Tongue (tissue), 2 donors: ENCODE data around the gene NOL4L. TPM values are rescaled to one million over a fixed set of nuclear protein-coding genes. Genes with fewer than 3 reads are reported as not detected.
"Not testable (repeated sequence)": the region's sequence is repeated elsewhere in the genome, so short reads cannot be mapped to it uniquely, and the experiment has no call there.

Experiments
- DNase-seq: peaks from one replicate; pipeline ENCODE4 v3.0.0-alpha.2; 2015
- total RNA-seq: library from RNA; depleted of rRNA; stranded (reverse); fragments of >200 nt; gene quantifications from one replicate; pipeline ENCODE4 v1.2.3, GENCODE V29; 2014

The NOL4L gene
- total RNA-seq, 1 donor from 2014 or later: 5.9 TPM

DNA sequence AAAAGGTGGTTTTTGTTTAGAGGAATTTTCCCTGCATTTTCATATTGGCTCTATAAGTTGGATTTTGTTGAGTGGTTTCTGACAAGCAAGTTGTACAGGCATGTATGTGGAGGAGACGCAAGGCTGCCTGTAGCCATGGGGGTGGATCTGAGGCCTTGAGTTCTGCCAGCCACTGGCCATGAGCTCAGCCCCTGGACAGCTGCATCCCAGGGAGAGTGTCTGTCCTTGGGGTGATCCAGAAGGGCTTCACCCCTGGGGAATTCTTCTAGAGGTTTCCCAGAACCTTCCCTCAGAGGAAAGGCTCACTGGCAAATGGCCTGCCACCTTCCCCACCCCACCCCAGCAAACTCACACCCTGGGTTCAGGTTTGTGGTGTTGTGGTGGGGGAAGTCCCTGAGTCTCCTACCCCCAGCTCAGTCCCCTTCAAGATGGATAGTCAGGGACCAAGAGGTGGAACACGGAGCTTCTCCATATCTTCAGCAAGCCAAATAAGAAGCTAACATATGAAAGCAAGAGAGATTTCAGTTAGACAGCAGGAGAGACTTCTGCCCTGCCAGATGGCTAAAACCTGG, 11.6 kb upstream of the NOL4L start:
- no peak for DNase-seq

DNA sequence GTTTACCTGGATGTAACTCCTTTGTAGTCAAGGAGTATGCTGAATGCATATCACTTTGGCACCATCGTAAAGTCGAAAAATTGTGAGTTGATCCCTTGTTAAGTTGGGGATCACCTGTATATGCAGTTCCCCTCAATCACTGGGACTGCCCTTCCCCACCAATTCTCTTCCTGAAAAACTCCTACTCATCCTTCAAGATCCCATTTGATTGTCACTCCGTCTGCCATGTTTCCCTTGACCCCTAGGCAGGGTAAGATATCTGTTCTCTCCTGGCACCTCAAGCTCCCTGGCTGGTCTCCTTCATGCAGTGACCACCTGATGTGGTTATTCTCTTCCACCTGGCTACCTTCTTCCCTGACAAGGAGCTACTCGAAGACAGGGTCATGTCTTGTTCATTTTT, 10.0 kb upstream of the NOL4L start:
- no peak for DNase-seq

DNA sequence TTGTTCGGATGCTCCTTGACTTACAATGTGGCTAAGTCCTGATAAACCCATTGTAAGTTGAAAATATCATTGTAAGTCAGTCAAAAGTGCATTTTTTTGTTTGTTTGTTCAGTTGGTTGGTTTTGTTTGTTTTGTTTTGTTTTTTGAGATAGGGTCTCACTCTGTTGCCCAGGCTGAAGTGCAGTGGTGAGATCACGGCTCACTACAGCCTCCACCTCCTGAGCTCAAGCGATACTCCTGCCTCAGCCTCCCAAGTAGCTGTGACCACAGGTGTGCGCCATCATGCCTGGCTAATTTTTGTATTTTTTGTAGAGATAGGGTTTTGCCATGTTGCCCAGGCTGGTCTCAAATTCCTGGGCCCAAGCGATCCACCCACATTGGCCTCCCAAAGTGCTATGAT, 9.5 kb upstream of the NOL4L start:
- not testable (repeated sequence) for DNase-seq

DNA sequence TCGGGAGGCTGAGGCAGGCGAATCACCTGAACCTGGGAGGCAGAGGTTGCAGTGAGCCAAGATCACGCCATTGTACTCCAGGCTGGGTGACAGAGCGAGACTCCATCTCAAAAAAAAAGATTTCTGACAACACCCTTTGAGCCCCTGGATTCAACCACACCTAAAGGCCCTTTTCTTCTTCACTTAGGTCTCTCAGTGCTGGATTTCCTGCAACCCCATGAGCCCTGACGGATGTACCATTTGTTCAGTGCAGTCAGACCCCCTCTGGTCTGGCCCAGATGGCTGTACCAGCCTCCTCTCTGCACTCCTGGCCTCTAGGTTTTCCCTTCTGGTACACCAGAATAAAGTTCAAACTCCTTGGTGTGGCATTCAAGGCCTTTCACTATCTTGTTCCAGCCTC, 9.1 kb upstream of the NOL4L start:
- DNase-seq: no peak

DNA sequence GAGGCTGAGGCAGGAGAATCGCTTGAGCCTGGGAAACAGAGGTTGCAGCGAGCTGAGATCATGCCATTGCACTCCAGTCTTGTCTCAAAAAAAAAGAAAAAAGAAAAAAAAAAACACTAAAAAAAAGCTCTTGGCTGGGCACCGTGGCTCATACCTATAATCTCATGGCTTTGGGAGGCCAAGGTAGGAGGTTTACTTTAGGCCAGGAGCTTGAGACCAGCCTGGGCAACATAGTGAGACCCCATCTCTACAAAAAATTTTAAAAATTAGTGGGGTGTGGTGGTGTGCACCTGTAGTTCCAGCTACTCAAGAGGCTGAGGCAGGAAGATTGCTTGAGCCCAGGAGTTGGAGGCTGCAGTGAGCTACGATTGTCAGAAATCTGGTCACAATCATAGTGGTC, 7.5 kb upstream of the NOL4L start:
- DNase-seq: not testable (repeated sequence)

DNA sequence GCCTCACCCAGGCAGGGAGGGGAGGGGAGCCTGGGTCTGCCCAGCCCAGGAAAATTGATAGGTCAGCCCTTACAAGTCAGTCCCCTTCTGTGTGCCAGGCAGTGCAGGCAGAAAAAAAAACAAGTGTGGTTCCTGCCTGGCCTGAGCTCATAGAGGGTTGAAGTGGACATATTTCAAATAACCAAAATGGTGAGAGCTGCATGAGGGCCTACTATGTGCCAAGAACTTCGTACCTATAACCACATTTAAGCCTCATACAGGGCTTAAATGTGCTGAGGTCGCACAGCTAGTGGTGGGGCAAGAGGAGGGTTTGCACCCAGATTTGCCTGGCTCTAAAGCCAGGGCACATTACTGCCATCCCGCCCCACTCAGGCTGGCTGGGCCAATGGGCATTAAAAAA, 6.9 kb upstream of the NOL4L start:
- DNase-seq: no peak

DNA sequence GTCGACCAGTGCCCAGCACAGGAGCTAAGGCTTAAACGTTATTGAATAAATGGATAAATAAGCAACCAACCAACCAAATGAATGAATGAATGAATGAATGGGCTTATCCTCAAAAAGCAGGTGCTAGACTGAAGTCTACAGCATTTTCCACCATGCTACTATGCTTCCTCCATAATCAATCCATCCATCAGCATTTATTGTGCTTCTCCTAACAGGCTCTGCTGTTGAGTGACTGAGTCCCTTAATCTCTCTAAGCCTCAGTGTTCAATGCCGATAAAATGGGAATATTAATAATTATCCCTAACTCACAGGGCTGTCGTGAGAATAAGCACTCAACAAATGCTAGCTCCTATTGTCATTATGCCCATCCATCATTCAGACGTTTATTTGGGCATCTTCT, 4.6 kb upstream of the NOL4L start:
- DNase-seq: no peak

DNA sequence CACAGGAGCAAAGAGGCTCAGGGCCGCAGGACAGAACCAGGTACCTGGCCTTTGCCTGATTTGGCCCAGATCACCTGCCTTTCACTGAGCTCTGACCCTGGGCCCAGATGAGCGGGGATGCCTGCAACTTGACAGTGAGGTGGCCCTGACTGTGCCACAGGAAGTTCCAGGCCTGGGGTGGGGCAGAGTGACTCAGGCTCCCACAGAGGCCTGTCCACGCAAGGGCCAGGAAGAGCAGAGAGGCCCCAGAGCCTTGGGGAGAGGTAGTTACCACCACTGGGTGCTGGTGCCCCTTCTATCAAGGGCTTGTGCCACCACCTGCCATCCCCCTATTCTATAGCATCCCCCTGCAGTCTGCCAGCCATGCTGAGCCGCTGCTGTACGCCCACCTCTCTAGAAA, 4.1 kb upstream of the NOL4L start:
- DNase-seq: no peak

DNA sequence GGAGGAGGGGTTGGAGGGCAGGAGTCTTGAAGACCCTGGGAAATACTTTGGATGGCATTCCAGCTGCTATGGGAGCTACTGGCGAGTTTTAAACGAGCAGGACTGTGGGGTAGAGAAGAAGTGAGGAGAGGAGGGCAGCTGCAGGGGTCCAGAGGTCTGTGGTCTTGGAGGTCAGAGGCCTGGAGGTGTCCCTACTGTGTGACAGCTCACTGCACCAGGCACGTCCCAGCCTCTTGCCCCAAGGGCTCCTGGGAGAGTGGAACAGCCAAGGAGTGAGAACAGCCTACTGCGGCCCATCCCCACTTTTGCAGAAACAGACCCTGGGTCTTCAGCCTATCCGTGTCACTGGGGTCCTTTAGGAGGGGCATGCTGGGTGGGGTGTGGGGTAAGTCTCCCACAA, 2.9 kb upstream of the NOL4L start:
- DNase-seq: no peak

DNA sequence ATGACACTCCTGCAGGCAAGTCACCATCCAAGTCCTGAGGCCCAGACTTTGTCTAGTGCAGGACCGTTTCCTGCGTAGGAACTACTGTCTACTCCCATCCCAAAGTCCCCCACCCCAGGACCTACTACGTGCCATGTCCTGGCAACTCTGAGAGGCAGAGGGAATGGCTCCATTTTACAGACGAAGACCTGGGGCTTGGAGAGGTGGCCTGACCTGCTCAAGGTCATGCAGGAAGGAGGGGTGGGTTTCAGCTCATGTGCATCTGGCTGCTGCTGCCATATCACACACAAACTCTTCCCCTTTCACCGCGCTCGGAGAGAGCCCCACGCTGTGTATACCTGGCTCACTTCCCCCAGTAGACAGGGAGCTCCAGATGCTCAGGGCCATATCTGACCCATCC, 1.2 kb upstream of the NOL4L start:
- no peak for DNase-seq

DNA sequence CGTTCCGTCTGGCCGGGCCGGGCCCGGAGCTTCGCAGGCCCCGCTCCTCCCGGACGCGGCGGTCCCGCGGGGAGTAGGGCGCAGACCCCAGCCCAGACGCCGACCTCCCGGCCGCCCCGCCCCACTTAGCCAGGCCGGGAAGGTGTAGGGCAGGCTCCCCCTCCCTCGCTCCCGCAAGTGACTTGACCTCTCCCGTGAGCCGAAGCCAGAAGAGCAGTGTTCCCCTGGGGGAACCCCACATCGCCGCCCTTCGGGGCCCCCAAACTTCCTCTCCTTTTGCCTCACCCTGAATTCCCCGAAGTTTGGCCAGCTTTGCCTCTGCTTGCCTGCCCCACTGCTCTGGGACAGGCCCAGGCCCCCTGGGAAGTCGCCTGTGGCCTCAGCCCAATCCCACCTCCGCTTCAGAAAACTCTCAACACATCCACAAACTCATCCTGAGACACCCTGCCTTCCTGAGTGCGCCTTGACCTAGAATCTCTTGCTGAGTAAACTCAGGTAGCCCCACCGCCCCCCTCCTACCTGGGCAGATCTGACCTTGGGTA, 524 bp upstream of the NOL4L start:
- DNase-seq: no peak

DNA sequence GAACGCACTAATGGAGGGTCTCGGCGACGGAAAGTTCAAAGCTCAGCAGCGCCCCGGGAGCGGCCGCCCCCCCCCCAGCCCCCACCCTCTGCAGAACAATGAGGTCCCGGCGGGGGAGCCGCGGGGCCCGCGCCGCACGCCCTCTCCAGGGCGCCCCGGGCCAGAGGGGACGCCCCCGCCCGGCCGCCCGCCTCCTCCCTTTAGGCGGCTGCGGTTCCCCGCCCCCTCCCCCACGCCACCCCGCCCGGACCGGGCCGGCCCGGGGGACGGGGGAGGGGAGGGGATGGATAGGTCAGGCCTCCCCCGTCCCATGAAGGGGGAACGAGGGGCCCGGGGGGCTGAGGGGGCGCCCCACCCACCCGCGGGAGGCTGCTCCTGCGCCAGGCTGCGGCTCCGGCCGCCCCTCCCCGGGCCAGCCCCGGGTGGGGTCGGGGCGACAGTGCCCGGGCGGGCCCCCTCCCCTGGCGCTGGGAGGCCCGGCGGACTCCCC, 1.5 kb downstream of the NOL4L start:
- peak; percentile 26 for DNase-seq

DNA sequence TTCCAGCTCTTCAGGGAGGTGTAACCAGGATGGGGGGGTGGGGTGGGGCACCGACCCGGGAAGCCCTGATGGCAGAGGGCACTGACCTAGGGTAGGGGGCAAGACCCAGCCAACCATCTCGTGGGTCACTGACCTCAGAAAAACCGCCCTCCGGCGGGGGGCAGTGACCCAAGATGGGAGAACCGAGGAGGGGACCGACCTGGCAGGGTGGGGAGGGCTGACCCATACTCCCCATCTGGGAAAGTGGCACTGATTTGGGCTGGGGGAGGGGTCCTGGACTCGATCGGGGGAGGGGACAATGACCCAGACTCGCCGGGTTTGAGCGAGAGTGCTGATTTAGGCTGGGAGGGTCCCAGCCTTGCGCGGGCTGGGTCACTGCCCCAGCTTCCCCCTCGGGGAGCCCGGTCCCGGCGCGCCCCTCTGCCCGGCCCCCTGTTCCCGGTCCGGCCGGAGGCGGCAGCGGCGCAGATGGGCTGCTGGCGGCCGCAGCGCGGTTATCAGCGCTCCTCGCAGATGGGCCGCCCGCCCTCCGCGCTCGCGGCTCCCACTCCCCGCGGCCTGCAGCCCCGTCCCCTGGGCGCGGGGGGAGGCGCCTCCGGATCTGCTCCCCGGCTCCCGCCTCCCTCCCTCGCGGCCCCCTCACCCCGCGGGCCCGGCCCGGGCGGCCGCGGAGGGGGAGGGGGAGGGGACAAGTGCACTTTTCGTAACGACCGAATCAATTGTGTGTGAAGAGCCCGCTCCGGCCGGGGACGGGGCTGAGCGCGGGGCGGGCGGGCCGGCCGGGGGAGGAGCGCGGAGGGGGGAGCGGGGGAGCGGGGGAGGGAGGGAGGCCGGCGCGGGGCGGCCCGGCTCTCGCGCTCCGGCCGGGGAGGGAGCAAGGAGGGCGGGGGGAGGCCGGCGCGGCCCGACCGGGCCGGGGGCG, 2.2 kb downstream of the NOL4L start:
- DNase-seq: peak; percentile 44

DNA sequence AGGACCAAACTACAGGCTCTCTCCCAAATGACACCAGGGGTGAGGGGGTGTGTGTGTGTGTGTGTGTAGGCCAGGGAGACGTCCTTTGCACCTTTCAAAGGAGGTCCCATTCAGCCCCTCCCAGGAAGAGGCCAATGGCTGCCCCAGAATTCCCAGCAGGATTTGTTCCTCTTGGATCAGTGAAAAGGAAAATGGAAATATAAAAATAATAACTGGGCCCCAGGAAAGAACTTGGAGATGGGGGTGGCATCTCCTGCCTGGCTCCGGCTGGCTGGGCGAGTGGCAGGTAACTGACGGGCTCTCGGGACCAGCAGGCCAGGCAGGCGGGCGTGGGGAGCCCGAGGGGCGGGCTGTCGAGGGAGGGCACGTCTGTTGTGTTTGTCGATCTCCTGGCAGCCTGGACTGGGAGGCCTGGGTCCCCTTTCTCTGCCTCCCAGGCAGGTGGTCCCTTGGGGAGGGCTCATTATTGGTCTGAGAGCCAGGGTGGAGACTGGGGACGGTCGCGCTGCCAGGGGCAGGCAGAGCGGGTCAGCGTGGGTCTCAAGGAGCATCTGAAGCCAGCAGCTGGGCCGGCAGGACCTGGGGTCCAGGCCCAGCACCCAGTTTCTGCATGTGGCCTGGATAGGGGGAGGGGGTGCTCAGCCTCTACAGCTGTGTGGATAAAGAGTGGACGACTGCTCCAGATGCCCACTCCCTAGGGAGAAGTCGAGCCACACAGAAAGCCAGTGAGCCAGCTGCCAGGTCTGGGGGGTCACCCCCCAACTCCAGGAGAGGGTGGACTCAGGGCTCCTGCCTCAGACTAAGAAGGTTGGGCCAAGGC, 3.1 kb downstream of the NOL4L start:
- DNase-seq: no peak

DNA sequence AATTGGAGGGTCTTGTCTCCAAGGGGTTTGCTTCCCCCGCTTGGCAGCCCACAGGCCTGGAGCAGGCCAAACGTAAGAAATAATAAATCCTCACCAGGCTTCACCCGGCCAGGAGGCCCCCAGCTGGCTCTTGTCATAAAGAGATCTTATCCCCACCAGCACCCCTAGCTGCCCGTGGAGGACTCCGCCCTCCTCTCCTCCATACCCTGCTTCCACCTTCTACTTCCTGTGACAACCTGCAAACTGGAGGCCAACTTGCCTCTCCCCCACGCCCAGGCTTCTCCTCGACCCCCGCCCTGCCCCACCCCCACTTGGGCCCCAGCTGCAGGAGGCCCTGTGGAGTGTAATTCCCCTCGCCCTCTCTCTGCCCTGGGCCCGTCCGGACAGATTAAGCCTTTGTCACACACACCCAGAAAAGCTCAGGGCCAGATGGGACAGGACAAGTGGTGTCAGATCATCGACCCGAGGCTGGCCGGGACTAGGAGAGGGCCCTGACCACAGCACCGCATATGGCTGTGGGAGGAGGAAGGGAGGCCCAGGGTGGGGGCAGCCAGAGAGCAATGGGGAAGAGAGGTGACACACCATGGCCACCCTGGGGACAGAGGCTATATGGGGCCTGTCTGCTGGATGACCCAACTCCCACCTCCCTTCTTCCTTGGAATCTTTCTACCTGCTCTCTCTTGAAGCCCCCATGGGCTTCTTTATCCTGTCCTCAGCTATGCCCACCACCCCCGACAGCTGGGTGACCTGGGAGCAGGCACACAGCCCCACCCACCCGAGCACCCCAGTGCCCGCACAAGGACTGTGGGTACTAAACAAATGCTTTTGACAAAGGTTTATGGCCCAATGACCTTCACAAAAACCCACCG, 3.9 kb downstream of the NOL4L start:
- peak; percentile 45 for DNase-seq

DNA sequence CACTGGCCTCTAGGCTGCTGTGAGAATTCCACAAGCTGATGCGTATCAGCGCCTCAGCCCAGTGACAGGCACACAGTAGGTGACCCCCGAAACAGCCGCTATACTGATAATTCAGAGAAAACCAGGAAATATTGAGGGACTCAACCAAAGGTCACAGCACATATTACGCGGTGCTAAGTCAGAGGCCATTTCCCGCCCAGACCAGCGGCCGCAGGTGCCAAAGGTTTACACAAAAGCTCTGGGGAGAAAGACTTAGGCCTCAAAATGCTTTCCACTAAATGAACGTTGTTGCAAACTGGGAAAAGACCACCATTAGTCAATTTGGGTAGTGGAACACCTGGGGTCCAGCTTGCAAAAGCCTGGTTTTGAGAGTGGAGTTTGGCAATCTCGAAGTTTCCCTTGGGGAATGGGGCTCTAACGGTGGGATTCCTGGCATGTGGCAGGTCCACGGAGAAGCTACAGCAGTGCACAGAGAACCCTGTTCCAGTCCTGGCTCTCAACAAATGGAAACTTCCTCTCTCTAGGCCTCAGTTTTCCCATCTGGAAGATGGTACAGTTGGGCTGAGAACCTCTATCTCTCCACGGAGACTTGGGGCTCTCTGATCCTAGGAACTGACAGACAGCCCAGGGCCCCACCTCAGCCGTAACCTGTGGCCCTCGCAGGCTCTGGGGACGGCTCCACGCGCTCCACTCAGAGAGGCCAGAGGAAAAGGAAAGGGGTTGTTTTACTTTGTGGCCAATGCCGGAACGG, 4.7 kb downstream of the NOL4L start:
- no peak for DNase-seq

DNA sequence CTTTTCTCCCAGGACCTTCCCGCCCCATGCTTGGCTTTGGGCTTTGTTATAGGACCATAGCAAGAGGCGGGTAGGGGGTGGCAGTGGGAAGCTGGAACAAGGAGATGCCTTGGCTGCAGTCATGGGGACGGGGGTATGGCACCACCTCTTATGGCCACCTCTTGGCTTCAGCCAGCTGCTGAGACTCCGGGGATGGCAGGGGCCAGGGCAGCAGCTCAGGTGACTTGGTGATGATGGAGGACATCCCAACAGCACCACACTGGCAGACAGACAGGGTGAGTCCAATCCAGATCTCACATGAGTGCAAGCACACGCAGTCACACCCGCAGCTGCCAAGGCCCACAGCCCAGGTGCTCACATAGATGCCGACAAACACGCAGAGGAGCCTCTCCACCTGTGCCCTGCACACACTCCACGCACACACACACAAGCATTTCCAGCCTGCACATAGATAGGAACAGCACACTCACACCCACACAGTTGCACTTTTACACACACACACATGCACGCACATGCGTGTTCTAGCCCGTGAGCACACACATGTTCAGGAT, 6.2 kb downstream of the NOL4L start:
- no peak for DNase-seq

DNA sequence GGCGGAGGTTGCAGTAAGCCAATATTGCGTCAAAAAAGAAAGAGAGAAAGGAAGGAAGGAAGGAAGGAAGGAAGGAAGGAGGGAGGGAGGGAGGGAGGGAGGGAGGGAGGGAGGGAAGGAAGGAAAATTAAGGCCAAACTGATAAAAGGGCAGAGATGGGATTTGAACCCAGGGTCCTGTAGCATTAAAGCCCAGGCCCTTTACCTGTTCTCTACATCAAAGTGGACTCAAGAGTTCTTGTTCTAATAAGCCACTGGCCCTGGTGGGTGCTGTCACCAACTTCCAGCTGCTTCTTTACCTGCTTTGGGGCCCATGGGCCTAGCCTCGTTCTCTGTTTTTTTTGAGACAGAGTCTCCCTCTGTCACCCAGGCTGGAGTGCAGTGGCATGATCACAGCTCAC, 7.1 kb downstream of the NOL4L start:
- DNase-seq: not testable (repeated sequence)

DNA sequence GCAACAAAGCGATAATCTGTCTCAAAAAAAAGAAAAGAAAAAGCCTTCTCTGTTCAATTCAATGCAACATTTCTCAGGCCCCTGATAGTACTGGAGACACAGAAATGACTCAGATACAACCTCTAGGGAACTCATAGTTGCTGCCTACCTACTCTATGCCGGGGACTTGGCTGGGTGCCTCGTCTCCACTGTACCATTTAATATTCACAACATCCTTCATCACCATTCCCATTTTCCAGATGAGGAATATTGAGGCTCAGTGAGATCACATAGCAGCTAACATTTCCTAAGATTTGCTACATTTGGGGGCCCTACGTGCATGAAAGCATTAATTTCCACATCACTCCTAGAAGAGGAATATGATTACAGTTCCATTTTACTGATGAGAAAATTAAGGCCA, 7.5 kb downstream of the NOL4L start:
- DNase-seq: no peak

DNA sequence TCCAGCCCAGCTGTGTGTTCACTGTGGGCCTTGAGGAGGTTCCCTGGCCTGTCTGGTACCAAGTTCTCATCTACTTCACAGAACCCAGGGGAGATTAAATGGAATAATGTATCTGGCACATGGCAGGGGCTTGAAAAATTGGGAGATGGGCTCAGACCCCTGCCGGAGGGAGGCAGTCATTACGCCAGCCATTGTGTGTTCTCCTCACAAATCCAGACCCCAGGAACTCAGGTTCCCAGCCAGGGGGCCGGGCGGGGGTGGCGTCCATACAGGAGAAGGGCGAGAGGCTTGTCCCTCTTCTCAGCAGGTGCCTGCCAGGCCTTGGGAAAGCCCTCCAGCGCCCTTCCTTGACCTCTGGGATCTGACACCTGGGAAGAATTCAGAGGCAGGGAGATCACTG, 8.1 kb downstream of the NOL4L start:
- no peak for DNase-seq

DNA sequence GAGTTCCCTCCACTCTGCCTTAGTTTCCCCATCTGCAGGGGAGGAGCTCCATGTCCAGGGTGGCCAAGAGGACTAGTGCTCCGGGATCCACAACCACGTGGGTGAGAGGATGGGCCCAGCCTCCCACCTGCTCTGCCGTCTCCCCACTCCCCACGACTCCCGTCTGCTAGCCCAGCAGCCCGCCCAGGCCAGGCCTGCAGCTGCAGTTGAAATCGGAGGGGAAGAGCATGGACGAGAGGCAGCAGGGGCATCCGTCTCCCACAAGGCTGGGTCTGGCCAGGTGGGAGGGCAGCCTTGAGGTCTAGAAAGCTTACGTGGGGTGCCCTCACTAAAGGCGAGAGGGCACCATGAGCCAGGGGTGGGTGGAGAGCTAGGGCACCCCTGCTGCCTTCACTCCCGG, 8.6 kb downstream of the NOL4L start:
- DNase-seq: no peak
